ENCODE measurements around the gene AKT1S1.

AKT1S1 gene

DNA sequence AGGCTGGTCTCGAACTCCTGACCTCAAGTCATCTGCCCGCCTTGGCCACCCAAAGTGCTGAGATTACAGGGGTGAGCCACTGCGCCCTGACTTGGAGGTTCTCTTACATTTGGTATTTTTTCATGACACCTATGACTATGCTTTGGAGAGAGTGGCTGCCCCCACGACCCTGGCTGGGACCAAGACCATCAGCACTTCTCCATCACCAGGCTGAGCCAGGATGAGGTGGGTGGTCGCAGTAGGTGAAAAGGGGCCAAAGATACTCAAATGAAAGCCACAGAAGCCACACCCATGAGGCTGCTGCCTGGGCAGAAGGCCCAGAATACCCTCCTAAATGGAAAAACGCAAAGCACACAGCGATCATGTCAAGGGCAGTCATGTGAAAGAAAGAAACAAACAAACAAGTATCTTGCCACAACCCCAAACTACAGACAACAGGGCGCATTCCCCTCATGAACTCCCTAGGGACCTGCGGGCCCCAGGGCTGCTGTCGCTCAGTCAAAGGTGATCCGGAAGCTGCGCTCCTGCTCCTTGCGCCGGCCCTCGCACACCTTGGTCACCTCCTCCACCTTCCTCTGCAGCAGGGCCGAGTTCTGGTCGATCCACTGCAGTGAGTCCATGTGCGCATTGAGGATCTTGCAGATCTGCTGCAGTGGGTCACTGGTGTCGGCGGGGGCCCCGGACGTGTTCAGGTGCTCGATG lies 30.7 kb upstream of the AKT1S1 start:
- DNase-seq (ENCODE audit: low spot score): no peak

DNA sequence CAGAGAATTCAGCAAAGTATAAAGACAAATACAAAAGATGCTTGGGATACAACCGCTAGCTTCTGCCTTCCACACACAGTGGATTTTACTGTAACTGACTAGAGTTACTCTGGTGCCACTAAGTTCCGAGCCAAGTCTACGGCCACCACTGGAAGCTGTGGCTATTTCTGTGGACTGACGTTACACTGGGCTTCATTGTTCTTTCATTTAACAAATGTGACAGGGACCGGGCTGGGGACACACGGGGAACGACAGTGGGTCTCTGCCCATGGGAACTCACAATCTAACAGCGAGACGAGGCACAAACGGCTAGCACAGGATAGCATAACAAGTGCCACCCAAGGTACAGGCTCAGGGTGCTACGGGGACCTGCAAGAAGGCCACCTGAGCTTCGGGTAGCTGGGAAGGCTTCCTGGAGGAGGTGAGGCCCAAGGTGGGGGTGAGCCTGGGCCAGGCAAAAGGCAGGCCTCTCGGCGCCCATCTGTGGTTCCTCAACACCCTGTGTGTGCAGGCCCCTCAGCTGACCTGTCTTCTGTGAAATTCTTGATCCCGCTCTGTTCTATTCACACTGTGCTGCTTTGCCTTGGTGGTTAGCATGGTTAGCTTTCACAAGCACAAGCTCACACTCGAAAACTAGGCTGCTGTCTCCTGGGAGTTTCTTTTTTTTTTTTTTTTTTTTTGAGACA lies 29.9 kb upstream of the AKT1S1 start:
- no peak for DNase-seq (ENCODE audit: low spot score)

DNA sequence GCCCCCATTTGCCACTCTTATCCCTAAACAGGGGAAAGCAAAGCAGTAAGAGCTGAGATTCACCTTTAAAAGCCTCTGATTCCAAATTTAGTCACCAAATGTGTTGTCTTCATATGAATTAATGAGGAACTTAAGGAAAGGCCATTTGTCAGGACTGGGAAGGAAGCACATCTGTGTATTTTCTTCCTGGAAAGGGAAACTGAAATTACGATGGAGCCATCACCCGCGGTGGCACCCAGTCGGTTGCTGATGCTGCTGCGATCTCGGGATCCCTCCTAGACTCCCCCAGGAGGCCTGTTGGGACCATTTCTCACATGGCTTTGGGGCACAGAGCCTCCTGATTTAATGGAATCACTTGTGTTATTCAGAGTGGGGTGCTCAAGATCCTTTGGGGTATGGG lies 27.0 kb upstream of the AKT1S1 start:
- DNase-seq (ENCODE audit: low spot score): no peak

DNA sequence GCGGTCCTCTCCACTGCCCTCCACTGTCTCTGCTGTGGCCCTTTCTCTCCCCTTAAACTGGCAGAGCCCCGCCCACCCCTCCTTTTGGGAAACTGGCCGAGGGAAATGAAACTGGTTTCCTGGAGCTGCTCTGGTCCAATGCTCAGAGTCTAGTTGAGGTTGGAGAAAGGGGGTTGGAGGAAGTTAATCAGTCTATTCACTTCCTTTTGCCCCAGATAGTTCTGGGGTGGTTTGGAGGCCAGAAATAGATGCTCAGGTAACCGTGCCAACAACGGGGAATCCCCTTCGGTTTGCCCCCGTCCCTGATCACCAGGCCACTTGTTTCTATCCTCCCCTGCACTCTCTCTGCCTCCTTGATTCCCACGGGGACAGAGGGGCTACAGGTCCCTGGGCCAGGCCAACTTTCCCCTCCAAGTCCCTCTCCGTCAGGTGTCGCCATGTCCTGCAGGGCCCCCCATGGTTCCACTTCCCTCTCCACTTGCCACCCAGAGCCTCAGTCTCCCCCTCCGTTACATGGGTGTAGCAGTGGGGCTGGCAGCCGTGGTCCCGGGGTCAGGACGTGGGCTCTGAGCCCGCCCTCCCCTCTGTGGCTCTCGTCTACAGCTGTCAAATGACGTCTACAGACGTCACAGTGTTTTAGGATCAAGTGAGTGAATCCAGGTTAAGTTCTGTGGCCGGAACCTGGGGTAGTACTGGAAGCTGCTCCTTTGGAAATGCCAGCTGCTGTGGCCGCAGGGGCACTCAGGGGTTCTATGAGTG lies 19.9 kb upstream of the AKT1S1 start, which contains the start of gene IL4I1:
TSS of gene IL4I1 (minus strand) at position 25 of the 759 bp plus-strand sequence. CDS start 727 bp downstream, outside the sequence.
- DNase-seq (ENCODE audit: low spot score): no peak

DNA sequence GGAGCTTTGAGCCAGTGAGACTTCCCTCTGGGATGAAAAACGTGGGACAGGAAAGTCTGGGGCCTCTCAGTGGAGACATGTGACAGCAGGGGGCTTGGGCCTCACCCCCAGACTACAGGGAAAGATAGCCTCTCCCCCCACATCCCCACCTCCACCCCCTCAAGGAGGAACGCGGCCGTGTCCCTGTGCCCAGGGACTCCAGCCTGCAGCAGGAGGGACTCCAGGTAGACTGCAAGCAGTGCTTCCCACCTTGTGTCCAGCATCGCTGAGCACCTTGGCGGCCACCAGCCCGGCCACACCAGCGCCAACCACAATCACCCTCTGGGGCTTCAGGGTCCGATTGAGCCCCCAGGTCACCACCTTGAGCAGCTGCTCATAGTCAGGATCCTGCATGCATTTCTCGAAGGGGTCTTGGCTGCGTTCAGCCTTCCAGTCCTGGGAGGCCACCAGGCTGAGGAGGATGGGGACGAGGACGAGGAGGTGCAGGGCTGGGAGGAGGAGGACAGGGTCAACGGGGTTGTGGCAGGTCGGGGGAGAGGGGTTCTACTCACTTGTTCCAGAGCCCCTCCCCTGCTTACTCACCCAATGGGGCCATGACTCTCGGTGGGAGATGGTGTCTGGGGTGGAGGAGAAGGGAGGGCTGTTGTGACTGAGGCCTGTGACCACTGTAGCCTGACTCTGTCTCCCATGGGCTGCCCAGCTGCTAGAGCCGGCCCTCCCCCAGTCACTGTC lies 18.6 kb upstream of the AKT1S1 start:
- no peak for DNase-seq (ENCODE audit: low spot score)

DNA sequence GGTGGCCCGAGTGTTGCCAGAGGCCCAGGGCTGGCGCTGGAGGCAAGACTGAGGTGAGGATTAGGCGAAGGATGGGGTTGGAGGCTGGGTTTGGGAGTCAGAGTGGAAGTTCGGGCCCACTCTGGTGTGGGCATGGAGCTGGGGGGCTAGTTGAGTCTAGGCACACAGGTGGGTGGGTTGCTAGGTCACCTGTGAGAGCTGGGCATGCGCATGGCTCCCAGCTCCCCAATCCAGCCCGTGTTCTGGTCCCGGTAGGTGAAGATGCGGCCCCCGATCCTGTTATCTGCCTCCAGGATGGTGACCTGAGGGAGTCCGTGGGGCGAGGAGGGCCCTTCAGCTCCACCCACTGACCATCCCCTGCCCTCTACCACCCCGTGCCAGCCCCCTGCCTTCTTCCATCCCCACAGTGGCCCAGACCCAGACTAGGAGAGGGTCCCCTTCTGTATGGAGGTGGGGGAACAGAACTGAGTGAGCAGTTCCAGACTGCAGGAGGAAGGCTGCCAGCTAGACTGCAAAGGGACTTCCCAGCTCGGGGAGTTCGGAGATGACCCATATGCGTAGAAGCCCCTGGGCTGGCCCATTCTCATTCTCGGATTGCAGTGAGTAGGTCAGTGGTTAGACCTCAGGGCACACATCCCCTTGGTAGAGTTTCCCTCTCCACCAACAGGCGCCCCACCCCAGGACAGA lies 17.9 kb upstream of the AKT1S1 start:
- no peak for DNase-seq (ENCODE audit: low spot score)

DNA sequence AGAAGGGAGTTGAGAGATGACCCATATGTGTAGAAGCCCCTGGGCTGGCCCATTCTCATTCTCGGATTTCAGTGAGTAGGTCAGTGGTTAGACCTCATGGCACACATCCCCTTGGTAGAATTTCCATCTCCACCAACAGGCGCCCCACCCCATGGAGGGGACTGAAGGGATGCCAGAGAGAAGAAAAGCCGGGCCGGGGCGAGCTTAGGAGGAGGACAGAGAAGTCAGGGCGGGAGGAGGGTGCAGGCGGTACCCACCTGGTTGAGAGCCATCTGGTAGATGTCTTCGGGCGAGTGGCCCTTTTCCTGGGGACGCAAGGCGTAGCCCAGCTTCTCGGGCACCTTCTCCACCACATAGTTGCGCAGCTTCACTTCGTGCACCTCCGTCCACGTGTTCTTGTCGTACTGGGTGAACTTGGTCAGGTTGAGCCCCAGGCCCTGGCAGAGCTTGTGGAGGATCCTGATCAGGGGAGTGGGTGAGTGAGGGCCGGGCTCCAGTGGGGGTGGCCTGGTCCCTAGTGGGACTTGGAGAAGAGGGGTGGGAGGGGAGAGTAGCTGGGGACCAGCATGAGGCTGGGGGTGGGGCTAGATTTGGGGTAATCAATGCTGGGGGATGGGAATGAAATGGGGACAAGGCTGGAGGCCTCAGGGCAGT lies 17.0 kb upstream of the AKT1S1 start:
- DNase-seq (ENCODE audit: low spot score): no peak

DNA sequence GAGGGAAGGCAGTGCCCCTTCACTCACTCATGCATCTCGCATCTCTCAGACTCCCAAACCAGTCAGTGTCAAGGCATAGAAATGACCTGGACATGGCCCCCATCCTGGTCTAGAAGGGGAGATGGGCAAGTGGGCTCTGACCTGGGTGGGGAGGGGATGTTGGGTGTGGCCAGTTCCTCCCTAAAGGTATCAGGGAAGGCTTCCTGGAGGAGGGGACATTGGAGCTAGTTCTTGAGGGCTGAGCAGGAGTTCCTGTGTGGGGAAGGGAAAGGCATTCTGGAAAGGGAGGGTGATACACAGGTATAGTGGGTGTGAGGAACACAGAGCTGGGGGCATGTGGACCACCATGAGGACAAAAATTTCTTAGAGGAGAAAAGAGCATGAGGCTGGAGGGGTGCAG lies 15.6 kb upstream of the AKT1S1 start:
- no peak for DNase-seq (ENCODE audit: low spot score)

DNA sequence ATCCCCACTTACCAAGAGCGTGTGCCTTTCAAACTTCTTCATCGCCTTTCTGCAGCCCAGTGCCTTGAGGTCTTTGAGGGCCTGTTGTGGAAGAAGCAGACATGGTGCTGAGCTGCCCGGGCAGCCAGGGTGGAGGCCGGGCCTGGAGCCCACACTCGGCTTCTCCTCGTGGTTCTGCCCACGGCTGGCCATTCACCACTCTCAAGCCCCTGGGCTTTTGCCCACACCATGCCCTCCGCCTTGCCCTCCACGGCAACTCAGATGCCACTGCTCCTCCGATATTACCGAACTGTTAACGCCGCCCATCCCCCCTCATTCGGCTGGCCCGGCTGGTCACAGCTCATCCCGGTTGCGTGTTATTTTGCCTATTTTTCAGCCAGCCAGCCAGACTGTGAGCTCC lies 14.2 kb upstream of the AKT1S1 start:
- no peak for DNase-seq (ENCODE audit: low spot score)

DNA sequence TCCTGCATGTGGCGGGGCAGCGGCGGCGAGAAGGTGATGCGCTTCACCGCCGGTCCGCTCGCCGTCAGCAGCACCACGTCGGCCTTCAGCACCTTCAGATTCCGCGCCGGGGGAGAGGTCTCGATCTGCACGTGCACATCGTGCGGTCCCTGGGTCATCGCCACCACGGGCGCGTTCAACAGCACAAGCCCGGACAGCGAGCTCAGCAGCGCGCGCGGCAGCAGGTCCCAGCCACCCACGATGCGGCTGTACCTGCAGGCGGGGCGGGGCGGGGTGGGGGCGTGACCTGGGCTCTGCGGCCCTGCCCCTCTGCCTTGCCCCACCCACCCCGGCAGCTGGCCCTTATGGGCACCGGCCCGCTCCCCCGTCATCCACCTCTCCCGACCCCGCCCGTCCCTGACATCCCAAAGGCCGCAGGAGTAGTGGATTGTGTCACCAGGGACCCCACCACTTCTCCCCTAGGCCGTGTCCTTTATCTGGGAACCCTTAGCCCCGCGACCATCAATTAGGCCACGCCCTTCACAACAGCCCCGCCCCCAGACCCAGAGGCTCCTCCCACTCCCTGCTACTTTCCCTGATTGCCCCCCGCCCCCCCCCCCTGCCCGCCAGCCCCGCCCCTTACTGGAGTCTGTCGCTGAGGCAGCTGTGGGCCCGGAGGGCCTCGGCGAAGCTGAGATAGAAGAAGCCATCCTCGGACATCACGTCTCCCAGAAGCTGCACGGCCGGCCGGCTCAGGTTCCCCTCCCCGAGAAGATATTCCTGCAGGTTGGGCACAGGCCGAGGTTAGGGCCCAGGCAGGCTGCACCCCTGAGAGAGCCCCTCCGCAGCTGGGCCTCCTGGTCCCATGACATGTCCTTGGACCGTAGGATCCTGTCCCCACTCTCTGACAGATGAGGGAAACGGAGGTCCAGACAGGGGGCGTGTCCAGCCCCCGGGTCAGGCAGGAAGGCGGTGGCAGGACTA lies 13.5 kb upstream of the AKT1S1 start:
- DNase-seq (ENCODE audit: low spot score): no peak

DNA sequence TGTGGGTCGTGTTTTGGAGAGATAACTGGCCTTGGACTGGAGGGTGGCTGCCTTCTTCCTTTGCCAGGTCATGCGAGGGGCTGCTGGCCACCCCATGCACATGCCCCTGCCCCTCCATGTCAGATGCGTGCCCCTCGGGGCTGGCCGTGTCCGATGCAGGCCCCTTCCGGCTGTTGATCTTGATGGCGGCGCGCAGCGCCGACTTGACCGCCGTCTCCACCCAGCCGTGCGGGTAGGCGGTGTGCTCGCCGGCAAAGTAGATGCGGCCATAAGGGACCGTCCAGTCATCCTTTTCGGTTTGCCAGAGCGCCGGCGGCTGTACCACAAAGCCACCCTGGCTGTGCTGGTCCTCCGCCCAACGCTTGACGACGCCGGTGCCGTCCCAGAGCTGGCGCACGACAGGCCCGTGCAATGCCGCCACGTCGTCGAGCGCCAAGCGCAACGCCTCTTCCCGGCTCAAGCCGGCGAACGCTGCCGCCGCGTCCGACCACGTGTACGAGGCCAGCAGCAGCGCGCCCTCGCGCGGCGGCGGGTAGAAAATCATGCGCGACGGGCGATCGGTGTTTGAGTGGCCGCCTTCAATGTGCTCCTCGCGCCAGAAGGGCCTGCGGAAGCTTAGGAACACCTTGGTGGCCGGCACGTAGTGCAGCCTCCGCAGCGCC lies 12.7 kb upstream of the AKT1S1 start:
- DNase-seq (ENCODE audit: low spot score): peak; percentile 60

DNA sequence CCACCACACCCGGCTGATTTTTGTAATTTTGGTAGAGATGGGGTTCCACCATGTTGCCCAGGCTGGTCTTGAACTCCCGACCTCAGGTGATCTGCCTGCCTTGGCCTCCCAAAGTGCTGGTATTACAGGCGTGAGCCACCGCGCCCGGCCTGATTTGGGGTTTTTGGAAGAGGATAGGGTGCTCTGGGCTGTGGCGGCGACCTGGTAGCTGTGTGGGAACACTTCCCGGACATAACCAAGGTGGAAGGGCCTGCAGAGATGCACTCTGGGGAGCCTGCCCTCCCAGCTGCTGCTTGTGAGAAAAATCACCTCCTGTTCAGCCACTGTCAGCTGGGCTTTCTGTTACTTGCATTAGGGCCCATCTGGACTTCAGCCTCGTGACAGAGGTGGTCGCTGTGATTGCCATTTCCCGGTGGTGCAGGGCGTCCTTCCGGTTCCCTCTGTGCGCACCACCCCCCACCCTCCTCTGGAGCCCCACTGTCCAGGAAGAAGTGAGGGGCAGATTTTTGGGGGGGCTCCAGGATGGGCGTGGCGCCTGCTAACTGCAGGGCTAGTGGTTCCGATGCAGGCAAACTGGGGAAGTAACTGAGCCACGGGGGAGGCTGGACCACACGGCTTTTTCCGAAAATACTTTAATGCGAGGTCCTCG lies 12.0 kb upstream of the AKT1S1 start:
- DNase-seq (ENCODE audit: low spot score): no peak

DNA sequence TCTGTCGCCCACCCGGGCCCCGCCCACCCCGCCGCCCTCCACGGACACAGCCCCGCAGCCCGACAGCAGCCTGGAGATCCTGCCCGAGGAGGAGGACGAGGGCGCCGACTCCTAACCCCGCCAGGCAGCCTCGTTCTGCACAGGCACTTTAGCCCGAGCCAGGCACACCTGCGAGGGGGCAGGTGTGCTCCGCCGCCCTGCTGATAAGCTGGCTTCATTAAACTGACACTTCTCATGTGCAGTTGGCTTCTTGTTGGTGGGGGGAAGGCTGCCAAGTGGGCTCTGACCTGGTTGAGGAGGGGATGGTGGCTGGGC lies 11.3 kb upstream of the AKT1S1 start:
- DNase-seq (ENCODE audit: low spot score): no peak

DNA sequence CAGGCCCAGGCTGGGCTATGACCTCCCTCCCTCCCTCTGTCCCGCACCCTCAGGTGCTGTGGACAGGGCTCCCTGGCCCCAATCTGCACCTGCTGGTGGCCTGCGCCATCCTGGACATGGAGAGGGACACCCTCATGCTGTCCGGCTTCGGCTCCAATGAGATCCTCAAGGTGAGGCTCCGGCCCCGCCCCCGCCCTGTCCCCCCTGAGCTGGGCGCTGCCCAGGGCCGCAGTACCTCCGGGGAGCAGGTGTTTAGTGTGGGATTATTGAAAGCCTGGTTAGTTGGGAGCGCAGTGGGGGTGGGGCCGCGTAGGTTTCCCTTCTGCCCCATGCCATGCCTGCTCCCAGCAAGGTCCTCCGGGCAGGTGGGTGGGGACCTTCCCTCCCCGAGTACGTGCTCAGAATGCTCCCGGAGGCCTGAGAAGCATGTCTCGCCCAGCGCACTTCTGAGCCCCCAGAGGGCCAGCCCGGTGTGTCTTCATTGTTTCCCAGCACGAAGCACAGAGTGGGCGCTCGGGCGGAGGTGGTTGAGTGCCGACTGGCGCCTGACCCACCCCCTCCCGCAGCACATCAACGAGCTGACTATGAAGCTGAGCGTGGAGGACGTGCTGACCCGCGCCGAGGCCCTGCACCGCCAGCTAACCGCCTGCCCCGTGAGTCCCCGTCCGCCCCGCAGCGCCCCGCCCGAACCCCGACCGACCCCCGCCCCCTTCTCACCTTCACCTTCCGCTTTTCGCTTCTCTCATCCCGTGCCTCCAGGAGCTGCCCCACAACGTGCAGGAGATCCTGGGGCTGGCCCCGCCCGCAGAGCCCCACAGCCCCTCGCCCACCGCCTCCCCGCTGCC lies 10.7 kb upstream of the AKT1S1 start:
- no peak for DNase-seq (ENCODE audit: low spot score)

DNA sequence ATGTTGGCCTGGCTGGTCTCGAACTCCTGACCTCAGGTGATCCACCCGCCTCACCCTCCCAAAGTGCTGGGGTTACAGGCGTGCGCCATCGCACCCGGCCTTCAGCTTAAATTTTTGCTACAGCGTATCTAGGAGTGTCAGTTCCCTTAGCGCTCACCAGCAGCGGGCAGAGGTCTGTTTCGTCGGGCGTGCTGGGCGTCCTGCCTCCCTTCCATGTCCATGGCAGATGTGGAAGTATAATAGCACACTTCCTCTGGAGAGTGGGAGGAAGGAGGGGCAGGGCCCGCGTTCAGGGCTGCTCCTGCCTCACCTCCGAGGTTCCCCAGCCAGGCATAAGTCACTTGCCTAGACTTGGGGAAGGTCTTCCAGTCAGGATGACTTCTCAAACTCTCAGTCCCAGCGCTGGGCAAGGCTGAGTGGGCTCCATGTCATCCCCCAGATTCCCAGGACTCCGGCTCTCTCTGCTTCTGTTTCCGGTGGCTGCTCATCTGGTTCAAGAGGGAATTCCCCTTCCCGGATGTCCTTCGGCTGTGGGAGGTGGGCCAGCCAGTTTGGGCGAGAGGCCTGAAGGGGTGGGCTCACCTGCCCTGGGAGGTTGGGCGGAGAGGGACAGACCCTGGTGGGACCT lies 10.0 kb upstream of the AKT1S1 start:
- DNase-seq (ENCODE audit: low spot score): no peak

DNA sequence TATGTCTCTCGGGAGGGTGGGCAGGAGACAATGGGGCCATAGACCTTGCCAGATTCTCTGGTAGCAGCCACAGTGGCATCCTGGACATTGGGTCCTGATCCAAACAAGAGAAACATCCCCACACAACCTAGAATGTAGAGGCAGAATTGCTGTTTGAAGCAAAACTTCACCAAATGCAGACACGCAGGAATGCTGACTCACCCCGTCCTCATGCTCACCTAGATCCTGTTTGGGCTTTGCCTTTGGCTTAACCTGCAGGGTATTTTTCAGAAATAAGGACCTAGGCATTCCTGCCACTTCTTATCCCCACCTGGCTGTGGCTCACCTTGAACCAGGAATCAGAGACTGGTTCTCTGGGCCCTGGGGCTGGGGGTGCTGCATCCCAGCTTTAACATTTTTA lies 7.6 kb upstream of the AKT1S1 start:
- DNase-seq (ENCODE audit: low spot score): no peak

DNA sequence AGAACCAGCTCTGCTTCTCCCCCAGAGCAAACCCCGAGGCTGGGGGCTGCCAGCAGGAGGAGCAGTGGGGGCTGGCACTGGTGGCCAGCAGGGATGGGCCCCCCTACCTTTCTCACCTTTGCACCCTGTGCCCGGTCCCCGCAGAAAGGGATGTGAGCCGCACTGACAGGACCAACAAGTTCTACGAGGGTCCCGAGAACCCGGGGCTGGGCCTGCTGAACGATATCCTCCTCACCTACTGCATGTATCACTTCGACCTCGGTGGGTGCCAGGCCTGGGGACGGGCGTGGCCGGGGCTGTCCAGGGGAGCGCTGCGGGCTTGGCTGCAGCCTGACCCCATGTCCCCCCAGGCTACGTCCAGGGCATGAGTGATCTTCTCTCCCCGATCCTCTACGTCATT lies 7.0 kb upstream of the AKT1S1 start:
- DNase-seq (ENCODE audit: low spot score): no peak

DNA sequence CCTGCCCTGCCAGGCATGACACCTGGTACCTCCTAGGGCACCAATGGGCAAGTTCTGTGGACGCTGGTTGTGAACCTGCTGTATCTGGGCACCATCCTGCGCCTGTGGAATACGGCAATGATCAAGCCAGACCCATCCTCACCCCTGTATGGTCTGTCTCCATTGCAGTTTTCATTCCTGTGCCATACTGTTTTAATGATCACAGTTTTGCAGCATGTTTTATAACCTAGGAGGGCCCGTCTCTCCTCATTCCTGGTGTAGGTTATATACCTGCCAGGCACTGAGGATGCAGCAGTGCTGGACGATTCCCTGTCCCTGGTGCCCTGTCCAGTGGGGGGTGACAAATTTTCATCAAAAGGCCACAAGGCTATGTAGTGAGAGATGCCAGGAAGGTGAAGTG lies 5.9 kb upstream of the AKT1S1 start:
- no peak for DNase-seq (ENCODE audit: low spot score)

All from cerebellar cortex (tissue), 1 donor.